MM.1S (cell line): ENCODE measurements around the gene RIPOR3.

Experiments
- DNase-seq: peaks from one replicate; pipeline ENCODE4 v3.0.0-alpha.2; 2015
- H2AFZ ChIP-seq: fragments of 300-600 bp; sonication (generic); 2 replicates; pipeline ENCODE4 v1.6.0; 2016; ENCODE audit warnings: antibody characterized with exemption, low read length
- H3F3A ChIP-seq: fragments of 300-600 bp; sonication (generic); 2 replicates; pipeline ENCODE4 v1.6.1; 2016; ENCODE audit warnings: mild to moderate bottlenecking, antibody characterized with exemption, low read length, moderate library complexity, mixed read lengths; ENCODE audit not compliant: insufficient read depth
- H3K27ac ChIP-seq: fragments of 300-600 bp; sonication (generic); 2 replicates; pipeline ENCODE4 v1.5.1; 2016; ENCODE audit warnings: mild to moderate bottlenecking, low read length
- H3K27me3 ChIP-seq: fragments of 300-600 bp; sonication (generic); replicated peaks from 2 replicates; pipeline ENCODE4 v1.6.0; 2016; ENCODE audit warnings: low read length; ENCODE audit not compliant: insufficient read depth
- H3K36me3 ChIP-seq: fragments of 300-600 bp; sonication (generic); replicated peaks from 2 replicates; pipeline ENCODE4 v1.6.1; 2016; ENCODE audit warnings: mild to moderate bottlenecking, low read length, mixed read lengths; ENCODE audit not compliant: insufficient read depth
- H3K4me1 ChIP-seq: fragments of 300-600 bp; sonication (generic); 2 replicates; pipeline ENCODE4 v1.6.1; 2016; ENCODE audit warnings: low read length, mixed read lengths
- H3K4me2 ChIP-seq: fragments of 300-600 bp; sonication (generic); 2 replicates; pipeline ENCODE4 v1.6.0; 2016; ENCODE audit warnings: low read depth, low read length
- H3K4me3 ChIP-seq: fragments of 300-600 bp; sonication (generic); 2 replicates; pipeline ENCODE4 v1.5.1; 2016; ENCODE audit warnings: low read length, mixed read lengths
- H3K79me2 ChIP-seq: fragments of 300-600 bp; sonication (generic); 2 replicates; pipeline ENCODE4 v1.6.1; 2016; ENCODE audit warnings: mixed run types, low read length, mixed read lengths
- H3K9ac ChIP-seq: fragments of 300-600 bp; sonication (generic); 2 replicates; pipeline ENCODE4 v1.6.1; 2016; ENCODE audit warnings: low read length, mixed read lengths
- H3K9me2 ChIP-seq: fragments of 300-600 bp; sonication (generic); replicated peaks from 2 replicates; pipeline ENCODE4 v1.6.1; 2016; ENCODE audit warnings: mild to moderate bottlenecking, low read length, mixed read lengths; ENCODE audit not compliant: insufficient read depth
- H3K9me3 ChIP-seq: fragments of 300-600 bp; sonication (generic); replicated peaks from 2 replicates; pipeline ENCODE4 v1.6.1; 2016; ENCODE audit warnings: mild to moderate bottlenecking, low read length, mixed read lengths; ENCODE audit not compliant: insufficient read depth
- H4K20me1 ChIP-seq: fragments of 300-600 bp; sonication (generic); 2 replicates; pipeline ENCODE4 v1.6.1; 2016; ENCODE audit warnings: mild to moderate bottlenecking, low read length, moderate library complexity, mixed read lengths; ENCODE audit not compliant: insufficient read depth
- EZH2 ChIP-seq: fragments of 300-600 bp; sonication (generic); optimal IDR thresholded peaks from 2 replicates; pipeline ENCODE3; 2017; ENCODE audit warnings: low read depth, mild to moderate bottlenecking, antibody characterized with exemption, low read length, mixed read lengths
- EZH2phosphoT487 ChIP-seq: fragments of 300-600 bp; sonication (generic); IDR thresholded peaks from 2 replicates; pipeline ENCODE4 v1.6.1; 2018; ENCODE audit warnings: antibody characterized with exemption, low read length
- TF ChIP-seq, protein P1 (sequence below): fragments of 300-600 bp; sonication (generic); IDR thresholded peaks from 2 replicates; pipeline ENCODE4 v1.5.1; 2016; ENCODE audit warnings: antibody characterized with exemption, low read length, mixed read lengths

Gene RIPOR3

DNA sequence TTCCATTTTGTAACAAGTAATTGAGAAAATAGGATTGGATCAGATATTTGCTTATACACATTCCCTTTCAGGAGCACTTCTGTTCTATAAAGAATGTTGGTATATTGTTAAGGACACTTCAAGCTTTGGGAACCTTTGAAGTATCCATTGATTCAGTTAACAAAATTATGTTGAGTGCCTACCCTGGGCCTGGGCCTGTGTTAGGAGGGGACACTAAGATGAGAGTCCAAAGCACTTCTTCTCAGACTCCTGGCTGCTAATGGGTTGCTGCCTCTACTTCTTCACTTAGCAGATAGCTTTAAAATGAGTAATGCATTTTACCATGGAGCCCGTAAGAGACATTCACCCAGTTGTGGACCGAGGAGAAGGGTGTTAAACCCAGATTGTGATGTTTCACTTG is 140.8 kb downstream of the RIPOR3 start:
- Histone ChIP-seq H3K4me2 (no peak overlapping the region), H4K20me1 (no peaks in the 10 kb centered on the region), H3K9ac (no peak overlapping the region), H3K79me2 (peaks cover 16% of the 10 kb centered on the region; the same call in 1 of the 2 replicates), H3K36me3 (no peaks in the 10 kb centered on the region), H3K9me2 (no peaks in the 10 kb centered on the region), H3F3A (no peaks in the 10 kb centered on the region), H3K4me1 (0 out of 2 replicates have a peak, but pooled peaks cover 4% of the 10 kb centered on the region), H3K9me3 (no peaks in the 10 kb centered on the region), H3K27ac (no peak overlapping the region), H3K4me3 (no peak overlapping the region), H3K27me3 (no peaks in the 10 kb centered on the region), H2AFZ (no peak overlapping the region)
- TF ChIP-seq EZH2 (no peak), EZH2phosphoT487 (no peak)
- TF ChIP-seq, protein P1, sequence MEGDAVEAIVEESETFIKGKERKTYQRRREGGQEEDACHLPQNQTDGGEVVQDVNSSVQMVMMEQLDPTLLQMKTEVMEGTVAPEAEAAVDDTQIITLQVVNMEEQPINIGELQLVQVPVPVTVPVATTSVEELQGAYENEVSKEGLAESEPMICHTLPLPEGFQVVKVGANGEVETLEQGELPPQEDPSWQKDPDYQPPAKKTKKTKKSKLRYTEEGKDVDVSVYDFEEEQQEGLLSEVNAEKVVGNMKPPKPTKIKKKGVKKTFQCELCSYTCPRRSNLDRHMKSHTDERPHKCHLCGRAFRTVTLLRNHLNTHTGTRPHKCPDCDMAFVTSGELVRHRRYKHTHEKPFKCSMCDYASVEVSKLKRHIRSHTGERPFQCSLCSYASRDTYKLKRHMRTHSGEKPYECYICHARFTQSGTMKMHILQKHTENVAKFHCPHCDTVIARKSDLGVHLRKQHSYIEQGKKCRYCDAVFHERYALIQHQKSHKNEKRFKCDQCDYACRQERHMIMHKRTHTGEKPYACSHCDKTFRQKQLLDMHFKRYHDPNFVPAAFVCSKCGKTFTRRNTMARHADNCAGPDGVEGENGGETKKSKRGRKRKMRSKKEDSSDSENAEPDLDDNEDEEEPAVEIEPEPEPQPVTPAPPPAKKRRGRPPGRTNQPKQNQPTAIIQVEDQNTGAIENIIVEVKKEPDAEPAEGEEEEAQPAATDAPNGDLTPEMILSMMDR, result no peak
- DNase-seq, result no peak

DNA sequence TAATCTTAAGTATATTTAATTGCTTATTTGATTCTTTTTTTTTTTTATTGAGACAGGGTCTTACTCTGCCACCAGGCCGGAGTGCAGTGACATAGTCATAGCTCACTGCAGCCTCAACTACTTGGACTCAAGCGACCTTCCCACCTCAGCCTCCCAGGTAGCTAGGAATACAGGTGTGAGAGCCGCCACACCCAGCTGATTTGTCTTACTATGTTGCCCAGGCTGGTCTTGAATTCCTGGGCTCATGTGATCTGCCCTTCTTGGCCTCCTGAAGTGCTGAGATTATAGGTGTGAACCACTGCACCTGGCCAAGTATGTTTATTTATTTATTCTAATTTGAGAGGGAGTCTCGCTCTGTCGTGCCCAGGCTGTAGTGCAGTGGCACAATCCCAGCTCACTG is 142.9 kb downstream of the RIPOR3 start:
- Histone ChIP-seq H3K9me2 (no peaks in the 10 kb centered on the region), H3K36me3 (no peaks in the 10 kb centered on the region), H3K9me3 (no peaks in the 10 kb centered on the region), H3K27ac (no peak overlapping the region), H3F3A (no peaks in the 10 kb centered on the region), H3K9ac (no peak overlapping the region), H3K27me3 (no peaks in the 10 kb centered on the region), H2AFZ (no peak overlapping the region), H4K20me1 (no peaks in the 10 kb centered on the region), H3K79me2 (peaks cover 32% of the 10 kb centered on the region), H3K4me3 (no peak overlapping the region), H3K4me1 (0 out of 2 replicates have a peak, but pooled peaks cover 4% of the 10 kb centered on the region), H3K4me2 (no peak overlapping the region)
- no peak for DNase-seq
- TF ChIP-seq EZH2, result no peak
- TF ChIP-seq EZH2phosphoT487, result no peak

DNA sequence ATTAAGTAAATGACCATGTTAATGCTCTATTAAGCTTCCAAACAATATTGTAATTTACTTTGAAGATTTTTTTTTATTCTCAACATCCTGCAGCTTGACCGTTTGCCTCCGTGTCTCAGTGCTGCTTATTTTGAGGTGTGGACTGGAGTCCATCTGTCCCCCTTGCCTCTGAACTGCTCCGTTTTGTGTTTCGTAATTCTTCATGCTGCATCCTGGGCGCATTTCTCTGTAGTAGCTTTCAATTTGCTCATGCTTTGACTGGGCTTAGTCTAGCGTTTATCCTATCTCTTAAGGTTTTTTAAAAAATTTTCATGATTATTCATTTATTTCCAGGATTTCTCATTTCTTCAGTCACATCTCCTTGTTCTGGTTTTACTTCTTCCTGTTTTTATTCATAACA is 143.4 kb downstream of the RIPOR3 start:
- 0 out of 2 replicates have a peak, but pooled peaks cover 4% of the 10 kb centered on the region for H3K4me1 ChIP-seq
- H3K9me3 ChIP-seq, result no peaks in the 10 kb centered on the region
- H3K4me2 ChIP-seq, result no peak overlapping the region
- peaks cover 31% of the 10 kb centered on the region for H3K79me2 ChIP-seq
- no peak for DNase-seq
- H3K36me3 ChIP-seq, result no peaks in the 10 kb centered on the region
- H3K27me3 ChIP-seq, result no peaks in the 10 kb centered on the region
- H3F3A ChIP-seq, result no peaks in the 10 kb centered on the region
- no peak overlapping the region for H3K9ac ChIP-seq
- TF ChIP-seq EZH2 (no peak), EZH2phosphoT487 (no peak)
- TF ChIP-seq, protein P1, result no peak
- H3K9me2 ChIP-seq, result no peaks in the 10 kb centered on the region
- no peak overlapping the region for H3K4me3 ChIP-seq
- no peak overlapping the region for H2AFZ ChIP-seq
- H4K20me1 ChIP-seq, result no peaks in the 10 kb centered on the region
- no peak overlapping the region for H3K27ac ChIP-seq

DNA sequence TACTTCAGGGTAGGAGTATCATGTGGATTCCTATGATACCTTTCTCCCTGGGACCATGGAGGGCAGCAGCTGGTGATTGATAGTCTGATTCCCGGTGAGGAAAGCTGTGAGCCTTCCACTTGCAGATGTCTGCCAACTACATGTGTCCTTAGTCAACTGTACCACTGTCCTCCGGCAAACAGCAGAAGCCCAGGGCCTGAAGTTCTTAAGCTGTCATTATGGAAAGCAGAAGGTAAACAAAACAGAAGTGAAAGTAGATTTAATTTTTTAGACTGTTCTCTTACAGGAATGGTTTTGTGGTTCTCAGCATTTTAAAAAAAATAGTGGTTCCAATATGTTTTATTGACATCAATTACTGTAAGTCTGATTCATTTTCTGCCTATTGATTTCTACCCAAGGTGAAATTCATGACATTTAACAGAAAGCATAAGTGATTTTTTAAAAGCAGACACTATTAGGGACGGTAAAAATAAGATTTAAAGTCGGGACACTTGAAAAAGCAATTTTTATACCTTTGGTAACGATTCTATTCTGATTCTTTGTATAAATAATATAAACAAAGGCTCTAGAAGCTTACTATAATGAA is 144.5 kb downstream of the RIPOR3 start:
- Histone ChIP-seq H3K4me3 (no peak overlapping the region), H4K20me1 (no peaks in the 10 kb centered on the region), H3K79me2 (peaks cover 39% of the 10 kb centered on the region), H3K36me3 (no peaks in the 10 kb centered on the region), H3K27ac (no peak overlapping the region), H3K4me2 (no peak overlapping the region), H3F3A (no peaks in the 10 kb centered on the region), H3K9me2 (no peaks in the 10 kb centered on the region), H3K4me1 (0 out of 2 replicates have a peak, but pooled peaks cover 4% of the 10 kb centered on the region), H2AFZ (no peak overlapping the region), H3K27me3 (no peaks in the 10 kb centered on the region), H3K9ac (no peak overlapping the region), H3K9me3 (no peaks in the 10 kb centered on the region)
- TF ChIP-seq, protein P1, result no peak
- TF ChIP-seq EZH2phosphoT487, result no peak
- no peak for TF ChIP-seq EZH2
- no peak for DNase-seq
